NCI-H2029 (cell line): ENCODE data around the gene ADAP1.

ENCODE experiments used
- DNase-seq: peaks from one replicate; lab custom pipeline; 2025; lab: John Stamatoyannopoulos, UW

The ADAP1 gene

DNA sequence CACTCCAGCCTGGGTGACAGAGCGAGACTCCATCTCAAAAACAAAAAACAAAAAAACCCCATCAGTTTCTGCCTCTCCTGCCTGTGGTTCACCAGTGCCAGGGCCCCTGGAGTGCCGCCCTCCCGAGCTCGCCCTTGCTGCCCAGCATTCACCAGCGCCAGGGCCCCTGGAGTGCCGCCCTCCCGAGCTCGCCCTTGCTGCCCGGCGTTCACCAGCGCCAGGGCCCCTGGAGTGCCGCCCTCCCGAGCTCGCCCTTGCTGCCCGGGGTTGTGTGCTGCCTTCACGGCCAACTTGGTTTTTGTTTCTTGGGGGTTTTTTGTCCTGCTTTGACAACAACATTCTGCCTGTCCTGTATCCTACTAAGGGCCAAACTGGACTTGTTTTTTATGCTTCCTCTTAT is 91.4 kb downstream of the ADAP1 start:
- DNase-seq = no peak

DNA sequence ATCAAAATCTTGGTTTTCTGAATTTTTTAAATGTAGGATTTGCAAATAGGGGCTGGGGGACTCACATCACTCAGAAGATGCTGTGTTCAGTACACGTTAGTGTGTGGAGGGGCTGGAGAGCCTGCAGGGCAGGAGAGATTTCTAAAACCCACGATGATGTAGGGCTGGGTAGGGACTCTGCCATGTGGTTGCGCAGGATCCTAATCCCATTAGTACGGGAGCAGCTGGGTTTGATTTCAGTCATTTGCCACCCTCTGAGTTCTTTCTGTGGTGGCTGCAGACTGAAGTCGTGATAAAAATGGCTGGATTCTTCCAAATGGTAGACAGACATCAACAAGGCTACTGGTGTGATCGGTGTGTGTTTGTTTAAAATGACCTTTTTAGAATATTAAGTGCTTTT is 92.3 kb downstream of the ADAP1 start:
- no peak for DNase-seq

DNA sequence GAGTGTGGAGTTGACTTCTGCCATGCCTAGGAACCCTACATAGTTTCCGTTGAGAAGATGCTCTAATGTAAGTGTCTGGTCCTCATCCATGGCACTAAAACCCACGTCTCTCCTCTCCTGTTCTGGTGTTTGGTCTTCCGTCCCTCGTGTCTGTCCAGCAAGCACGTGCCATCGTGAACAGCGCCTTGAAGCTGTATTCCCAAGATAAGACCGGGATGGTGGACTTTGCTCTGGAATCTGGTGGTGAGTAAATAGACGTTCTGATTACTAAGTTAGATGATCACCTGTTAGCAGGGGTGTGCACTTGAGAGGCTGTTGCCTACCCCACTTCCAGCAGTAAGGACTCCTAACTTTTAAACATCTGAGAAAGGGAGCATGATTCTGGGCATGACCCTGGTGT is 93.3 kb downstream of the ADAP1 start:
- no peak for DNase-seq

DNA sequence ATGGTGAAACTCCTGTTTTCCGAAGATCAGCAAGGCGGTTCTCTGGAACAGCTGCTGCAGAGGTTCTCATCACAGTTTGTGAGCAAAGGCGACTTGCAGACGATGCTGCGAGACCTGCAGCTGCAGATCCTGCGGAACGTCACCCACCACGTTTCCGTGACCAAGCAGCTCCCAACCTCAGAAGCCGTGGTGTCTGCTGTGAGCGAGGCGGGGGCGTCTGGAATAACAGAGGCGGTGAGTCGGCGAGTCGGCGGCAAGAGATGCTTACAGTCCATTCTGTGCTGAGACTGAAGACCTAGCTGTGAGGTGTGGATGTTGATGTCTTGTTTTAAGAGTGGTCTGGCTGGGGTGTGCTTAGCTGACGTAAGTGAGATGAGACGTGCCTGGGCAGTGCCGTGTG is 94.3 kb downstream of the ADAP1 start:
- no peak for DNase-seq

DNA sequence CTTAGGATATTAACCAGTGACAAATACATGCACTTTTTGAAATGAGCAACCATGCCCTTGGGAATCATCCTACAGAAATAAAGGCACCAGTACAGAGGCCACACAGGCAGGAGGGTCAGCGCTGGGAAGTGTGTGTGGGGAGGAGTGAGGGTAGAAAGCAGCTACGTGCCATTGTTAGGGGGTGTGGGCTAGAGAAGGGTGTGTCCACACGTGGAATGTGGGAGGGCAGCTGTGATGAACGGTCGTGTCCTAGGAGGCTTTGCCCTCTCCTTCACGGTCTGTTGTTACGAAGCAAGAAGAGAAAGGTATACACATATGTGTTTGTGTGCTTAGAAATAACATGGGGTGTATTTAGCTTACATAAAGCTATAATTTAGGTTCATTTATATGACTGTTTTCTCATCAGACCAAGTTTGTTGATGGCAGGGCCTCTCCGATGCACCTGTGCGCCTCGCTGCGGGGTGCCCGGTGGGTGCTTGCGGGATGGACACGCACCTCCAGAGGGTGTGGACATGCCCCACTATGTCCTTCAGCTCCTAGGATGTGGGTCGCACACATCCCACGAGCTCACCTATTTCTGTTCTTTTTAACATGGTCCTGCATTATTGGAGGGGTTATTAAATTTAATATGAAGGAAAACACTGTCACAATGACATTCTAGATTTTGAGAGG is 95.0 kb downstream of the ADAP1 start:
- no peak for DNase-seq

DNA sequence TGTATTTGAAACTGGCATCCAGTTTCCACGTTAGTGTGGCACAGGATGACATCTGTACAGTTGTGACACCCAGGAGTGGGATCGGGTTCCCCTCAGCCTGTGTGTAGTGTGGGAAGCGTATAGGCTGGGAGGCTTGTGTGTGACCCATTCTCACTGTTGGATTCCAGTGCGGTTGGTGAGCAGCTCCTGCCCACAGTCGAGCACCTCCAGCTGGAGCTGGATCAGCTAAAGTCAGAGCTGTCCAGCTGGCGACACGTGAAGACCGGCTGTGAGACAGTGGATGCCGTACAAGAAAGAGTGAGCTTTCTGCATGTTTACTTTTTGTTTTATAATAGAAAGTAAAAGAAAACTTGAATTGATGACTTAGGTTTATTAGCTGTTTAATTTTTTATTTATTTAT is 96.8 kb downstream of the ADAP1 start:
- DNase-seq = no peak

DNA sequence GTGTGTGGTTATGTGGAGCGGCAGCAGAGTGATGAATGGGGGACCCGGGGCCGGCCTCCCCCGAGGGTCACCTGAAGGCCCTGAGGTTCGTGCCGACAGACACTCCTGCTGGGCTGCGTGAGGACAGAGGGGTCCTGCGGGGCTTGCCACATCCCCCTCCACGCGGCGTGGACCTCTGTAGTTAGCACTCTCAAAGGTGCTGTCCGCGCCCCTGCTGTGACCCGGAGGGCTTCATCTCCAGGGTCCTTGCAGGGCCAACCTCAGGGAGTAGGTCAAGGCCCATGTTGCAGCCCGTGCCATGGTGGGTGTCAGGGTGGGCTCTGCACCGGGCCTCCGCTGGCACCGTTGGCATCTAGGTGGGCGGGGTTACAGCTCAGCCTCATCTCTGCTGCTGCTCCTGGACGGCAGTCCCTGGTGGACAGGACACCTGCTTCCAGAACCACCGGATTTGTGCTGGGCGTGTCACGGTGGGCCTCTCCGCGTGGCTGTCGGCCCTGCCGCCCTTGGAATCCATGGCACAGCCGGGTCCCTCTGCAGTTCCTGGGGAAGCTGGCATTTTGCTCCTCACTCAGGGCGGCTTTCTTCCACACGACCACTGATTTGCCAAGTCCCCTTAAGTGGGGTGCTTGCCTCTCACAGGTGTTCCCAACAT is 97.9 kb downstream of the ADAP1 start:
- no peak for DNase-seq

DNA sequence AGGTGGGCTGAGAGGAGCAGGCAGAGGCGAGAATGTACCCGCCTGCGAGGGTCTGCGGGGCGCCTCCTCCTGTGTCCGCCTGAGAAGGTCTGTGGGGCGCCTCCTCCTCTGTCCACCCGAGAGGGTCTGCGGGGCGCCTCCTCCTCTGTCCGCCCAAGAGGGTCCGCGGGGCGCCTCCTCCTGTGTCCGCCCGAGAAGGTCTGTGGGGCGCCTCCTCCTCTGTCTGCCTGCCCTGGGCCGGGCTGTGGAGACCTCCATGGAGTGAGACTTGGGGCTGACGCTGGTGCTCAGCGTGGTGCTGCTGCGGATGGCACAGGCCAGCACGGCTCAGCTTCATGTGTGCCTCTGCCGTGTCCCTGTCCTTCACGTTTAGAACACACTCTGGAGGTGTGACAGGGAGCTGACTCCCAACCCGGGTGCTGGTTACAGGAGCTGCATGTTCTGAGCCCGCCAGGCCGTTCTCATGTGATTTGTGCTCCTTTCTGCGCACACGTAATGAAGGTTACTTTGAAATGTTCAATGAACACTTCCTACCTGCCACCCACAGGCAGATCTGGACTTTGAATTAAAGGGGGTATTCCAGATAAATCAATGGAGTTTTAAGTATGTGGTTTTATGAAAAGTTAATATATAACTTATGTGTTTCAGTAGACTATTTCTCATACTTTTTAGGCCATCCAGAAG is 98.7 kb downstream of the ADAP1 start:
- no peak for DNase-seq

DNA sequence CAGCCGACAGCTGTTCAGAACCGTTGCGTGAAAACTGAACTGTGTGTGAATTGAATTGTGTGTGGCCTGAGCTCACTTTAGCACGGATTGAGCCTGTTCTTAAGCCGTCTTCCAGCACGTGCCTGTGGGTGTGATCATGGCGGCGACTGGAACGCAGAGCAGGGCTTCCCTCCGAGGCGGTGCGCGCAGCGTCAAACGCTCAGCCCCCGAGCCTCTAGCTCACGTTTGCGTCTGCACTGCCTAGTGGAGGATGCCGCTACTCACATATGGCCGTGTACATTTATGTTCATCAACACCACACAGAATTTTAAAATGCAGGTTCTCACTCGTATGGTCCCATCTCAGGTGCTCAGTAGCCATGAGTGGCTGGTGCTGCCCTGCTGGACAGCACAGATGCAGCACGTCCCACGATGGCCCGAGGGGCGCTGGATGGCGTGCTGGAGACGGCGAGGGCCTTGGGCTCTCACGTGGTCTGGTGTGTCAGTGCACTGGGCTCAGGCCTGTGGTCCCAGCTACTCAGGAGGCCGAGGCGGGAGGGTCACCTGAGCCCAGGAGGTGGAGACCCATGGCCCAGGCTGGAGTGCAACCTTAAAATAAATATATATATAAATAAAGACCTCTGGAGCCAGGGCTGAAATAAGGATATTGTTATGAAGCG is 100.2 kb downstream of the ADAP1 start:
- no peak for DNase-seq

DNA sequence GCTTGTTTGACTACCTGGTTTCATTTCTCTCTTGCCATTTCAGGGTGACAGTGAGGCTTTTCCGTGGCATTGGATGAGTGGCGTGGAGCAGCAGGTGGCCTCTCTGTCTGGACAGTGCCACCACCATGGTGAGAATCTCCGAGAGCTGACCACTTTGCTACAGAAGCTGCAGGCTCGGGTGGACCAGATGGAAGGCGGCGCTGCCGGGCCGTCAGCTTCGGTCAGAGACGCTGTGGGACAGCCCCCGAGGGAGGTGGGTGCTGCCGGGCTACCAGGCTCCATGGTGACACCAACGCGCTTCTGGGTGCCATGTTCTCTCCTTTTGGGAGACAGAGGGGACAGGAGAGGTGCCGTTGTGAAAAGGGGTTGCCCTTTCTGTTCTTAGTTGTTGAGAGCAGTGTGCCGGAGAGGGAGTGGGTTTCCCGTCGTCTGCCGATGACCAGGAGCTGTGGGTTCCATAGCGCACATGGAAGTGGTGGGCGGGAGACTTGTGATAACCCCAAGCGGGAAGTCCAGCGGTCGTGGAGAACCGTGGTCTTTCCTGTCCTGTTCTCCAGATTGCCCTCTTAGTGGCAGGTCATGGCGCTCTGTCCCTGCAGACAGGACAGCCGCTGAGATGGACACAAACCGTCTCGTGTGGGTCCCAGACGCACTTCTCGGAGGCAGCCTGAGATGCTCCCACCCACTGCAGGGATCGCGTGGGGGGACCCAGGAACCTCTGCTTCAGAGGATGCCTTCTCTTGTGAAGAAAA is 100.9 kb downstream of the ADAP1 start:
- DNase-seq = no peak

DNA sequence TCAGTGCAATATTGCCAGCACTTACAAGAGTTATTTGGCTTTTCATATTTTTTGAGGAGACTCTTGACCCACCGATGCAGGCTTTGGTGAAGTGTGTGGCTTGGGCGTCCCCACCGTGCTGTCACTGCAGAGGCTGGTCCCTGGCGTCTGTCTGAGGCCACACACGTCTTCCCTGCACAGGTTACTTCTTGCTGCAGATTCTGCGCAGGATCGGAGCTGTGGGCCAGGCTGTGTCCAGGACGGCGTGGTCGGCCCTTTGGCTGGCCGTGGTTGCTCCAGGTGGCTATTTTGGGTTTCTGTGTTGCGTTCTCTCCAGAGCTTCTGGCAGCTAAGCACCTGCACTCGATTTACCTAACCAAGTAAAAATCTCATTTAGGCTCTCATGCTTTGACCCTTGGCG is 103.3 kb downstream of the ADAP1 start:
- DNase-seq = no peak

DNA sequence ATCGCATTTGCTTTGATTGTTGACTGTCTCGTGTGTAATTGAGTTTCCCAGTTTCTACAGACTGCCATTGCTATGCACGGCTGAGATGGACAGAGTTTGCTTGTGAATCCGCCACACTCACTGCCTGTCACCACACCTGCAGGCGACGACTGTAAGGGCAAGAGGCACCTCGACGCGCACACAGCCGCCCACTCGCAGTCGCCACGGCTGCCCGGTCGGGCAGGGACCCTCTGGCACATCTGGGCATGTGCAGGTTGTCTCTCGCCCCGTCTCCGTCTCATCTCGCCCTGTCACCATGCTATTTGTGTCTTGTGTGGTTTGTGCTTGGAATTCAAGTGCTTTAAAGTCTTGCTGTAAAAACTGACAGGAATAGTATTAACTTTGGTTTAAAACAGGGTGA is 104.7 kb downstream of the ADAP1 start:
- DNase-seq = no peak

DNA sequence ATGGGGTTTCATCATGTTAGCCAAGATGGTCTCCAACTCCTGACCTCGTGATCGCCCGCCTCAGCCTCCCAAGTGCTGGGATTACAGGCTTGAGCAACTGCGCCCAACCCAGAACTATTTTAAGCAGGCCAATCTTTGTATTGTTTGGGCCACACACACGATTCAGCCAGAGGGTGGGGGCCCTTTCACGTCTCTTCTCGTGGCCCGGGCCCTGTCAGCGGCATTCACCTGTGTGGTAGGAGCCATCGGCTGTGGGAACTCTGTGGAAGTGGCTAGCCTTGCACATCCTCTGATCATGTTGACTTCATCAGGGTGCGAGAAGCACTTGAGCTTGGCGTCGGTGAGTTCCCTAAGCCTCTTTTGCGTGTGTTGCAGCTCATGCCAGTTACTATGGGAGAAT is 105.3 kb downstream of the ADAP1 start:
- no peak for DNase-seq
